DMS79 (cell line): ENCODE data around the gene HRCT1.
"Not testable (repeated sequence)": the region's sequence is repeated elsewhere in the genome, so short reads cannot be mapped to it uniquely, and the experiment has no call there.

Experiments
- DNase-seq: peaks from one replicate; lab custom pipeline; 2025; lab: John Stamatoyannopoulos, UW

The HRCT1 gene

DNA sequence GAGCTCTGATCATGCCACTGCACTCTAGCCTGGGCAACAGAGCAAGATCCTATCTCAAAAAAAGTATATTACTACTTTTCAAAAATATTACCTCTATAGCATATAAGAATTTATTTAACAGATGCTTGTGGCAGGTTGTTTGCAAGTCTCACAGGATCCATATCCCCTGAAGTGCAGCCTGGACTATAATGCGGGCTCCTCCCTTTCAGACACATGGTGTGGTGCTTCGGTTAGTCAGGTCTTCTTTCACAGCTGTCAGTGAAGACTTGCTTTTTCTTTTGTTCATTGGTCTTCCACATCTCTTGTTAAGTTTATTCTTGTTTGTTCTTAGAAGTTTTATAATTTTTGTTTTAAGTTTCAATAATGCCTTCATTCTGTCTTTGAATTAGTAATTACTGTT is 9.4 kb upstream of the HRCT1 start:
- no peak for DNase-seq

DNA sequence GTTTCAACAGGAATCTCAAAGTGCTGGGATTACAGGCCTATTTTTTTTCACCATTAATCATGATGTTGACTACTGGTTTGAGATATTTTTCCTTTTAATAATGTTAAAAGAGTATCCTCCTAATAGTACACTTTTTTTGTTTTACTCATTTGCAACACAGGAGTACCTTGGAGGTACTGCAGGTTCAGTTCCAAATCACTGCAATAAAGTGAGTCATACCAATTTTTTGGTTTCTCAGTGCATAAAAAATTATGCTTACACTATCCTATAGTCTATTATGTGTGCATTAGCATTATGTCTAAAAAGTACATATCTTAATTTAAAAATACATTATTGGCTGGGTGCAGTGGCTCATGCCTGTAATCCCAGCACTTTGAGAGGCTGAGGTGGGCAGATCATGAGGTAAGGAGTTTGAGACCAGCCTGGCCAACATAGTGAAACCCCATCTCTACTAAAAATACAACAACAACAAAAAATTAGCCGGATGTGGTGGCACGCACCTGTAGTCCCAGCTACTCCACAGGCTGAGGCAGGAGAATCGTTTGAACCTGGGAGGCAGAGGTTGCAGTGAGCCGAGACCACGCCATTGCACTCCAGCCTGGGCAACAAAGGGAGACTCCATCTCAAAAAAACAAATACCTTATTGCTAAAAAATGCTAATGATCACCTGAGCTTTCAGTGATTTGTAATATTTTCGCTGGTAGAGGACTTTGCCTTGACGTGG is 8.5 kb upstream of the HRCT1 start:
- DNase-seq: not testable (repeated sequence)

GRCh38 chr9:35898337-35898736 is 7.7 kb upstream of the HRCT1 start:
- no peak for DNase-seq

- no peak for DNase-seq
Measured at GRCh38 chr9:35899021-35899420, 7.0 kb upstream of the HRCT1 start.

- peak; percentile 35 for DNase-seq
Measured at GRCh38 chr9:35903049-35903448, 3.0 kb upstream of the HRCT1 start.

DNA sequence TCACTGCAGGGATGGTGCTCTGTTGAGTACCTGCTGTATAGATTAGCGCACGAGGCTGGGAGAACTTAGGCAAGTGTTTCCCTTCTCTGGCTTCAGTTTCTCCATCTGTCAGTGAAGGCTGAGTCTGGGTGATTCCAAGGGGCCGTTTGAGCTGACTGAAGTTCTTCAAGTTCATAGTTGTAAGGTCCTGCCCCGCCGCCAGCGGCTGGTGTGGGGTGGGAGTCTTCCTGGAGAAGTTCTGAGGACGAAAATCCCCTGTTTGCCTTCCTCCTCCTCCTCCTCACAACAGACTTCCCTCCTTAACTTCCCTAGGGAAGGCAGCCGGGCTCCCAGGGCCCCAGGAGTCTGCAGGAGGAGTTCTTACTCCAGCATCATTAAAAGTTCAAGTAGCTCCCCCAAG is 1.7 kb upstream of the HRCT1 start:
- DNase-seq: no peak

DNA sequence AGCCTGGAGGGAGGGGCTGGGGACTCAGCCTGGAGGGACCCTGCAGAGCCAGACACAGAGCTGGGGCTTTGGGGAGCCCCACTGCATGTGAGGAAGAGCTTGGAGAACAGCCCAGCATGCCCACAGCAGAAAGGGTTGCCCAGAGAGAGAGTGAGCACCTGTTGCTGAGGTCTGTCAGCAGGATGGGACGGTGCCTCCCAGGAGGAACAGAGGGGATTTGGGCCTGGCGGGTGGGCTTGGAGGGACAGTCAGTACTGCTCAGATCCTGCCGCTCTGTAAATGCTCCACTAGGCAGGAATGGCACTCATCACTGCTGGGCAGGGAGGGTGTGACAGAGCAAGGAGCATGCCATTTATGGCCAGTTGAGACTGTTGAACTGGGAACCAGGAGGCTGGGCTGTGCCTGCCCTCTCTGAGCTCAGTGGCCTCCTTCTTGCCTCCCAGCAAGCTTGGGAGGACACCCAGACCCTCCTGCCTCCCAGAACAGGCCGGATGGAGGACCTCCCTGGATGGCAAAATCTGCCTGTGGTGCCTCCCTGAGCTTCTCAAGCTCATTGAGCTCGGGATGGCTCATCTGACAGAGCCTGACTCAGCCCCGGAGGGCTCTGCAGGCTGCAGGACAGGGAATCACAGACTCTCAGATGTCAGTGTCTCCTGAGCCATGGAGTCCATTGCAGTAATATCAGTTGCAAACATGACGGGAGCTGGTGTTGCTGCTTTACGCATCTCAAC is 786 bp upstream of the HRCT1 start:
- no peak for DNase-seq

- DNase-seq: peak; percentile 83
Measured at GRCh38 chr9:35906923-35907699, 1.1 kb downstream of the HRCT1 start.

GRCh38 chr9:35907711-35908503 is 1.9 kb downstream of the HRCT1 start:
- peak; percentile 86 for DNase-seq

GRCh38 chr9:35908504-35909125 is 2.6 kb downstream of the HRCT1 start:
- no peak for DNase-seq

GRCh38 chr9:35909274-35909673 is 3.3 kb downstream of the HRCT1 start, which contains the start of gene SPAAR:
SPAAR (plus strand) TSS chr9:35909490; CDS start chr9:35910464, 974 bp downstream.
- no peak for DNase-seq

DNA sequence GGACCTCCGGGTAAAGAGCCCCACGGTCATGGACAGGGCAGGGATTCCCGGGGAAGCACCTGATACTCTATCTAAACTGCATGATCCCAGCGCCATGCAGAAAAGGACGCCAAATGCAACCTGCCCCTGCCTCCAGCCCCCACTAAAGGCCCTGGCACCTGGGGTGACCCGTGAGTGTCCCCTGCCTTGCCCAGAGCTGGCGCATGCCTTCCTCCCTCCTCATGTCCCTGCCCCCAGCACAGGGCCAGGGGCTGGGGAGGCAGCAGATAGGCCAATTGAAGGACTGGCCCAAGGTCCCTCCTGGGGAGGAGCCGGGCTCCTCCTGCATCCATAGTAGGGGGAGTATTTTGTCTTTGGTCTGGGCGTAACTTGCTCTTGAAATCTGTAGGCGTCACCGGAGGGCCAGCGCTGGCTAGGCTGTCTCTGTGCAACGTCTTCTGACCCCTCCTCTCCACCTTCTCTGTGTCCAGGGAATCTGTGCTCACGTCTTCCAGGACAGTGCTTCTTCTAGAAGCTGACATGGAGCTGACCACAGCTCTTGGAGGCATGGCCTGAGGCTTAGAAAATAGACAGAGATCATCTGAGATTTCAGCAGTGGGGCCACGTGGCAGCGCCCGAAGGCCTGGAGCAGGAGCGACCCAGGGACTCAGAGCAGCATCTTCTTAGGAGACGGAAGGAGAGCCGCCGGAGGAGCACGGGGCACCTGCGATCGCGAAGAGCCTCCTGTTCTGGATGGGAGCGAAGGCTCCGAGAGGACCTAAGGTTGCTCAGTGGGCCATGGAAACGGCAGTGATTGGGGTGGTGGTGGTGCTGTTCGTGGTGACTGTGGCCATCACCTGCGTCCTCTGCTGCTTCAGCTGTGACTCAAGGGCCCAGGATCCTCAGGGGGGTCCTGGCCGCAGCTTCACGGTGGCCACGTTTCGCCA is 3.9 kb downstream of the HRCT1 start:
- no peak for DNase-seq

DNA sequence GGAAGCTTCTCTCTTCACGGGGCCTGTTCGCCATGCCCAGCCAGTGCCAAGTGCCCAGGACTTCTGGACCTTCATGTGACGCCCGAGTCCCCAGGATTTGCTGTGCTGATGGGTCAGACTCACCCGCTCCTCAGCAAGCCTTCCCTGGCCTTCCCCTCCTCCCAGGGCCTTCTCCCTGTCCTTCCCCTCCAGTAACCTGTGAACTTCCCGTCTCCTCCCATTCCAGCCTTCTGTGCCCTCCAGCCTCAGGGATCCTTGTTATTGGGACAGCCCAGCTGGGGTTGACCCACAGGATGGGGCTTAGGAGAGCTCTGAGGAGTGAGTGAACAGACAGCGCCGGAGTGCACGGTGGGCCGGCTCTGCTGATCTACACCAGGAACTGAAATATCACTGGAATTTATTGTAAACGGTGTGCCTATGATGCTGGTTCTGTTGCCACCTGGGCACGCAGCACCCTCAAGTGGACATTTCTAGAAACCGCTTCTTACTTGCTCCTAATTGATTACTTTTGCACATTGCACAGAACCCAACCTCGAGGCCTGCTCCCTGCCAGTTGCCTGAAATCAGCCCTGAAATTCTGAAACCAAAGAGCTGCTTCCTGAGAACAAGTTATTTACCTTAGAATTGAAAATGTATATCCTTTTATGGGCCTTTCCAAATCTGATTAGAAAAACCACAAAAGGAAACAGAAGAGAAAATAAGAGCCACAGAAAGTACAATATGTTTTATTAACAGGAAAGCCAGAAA is 4.8 kb downstream of the HRCT1 start:
- peak; percentile 19 for DNase-seq

GRCh38 chr9:35911690-35912089 is 5.7 kb downstream of the HRCT1 start:
- DNase-seq: no peak

GRCh38 chr9:35912791-35913400 is 6.9 kb downstream of the HRCT1 start:
- no peak for DNase-seq

DNA sequence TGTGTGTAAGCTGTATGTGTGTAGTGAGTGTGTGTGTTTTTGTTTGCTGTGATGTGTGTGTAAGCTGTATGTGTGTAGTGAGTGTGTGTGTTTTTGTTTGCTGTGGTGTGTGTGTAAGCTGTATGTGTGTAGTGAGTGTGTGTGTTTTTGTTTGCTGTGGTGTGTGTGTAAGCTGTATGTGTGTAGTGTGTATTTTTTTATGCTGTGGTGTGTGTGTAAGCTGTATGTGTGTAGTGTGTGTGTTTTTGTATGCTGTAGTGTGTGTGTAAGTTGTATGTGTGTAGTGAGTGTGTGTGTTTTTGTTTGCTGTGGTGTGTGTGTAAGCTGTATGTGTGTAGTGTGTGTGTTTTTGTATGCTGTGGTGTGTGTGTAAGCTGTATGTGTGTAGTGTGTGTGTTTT is 7.4 kb downstream of the HRCT1 start:
- DNase-seq: not testable (repeated sequence)

- DNase-seq: no peak
Measured at GRCh38 chr9:35914301-35914807, 8.4 kb downstream of the HRCT1 start.

- DNase-seq: no peak
Measured at GRCh38 chr9:35915681-35916294, 9.8 kb downstream of the HRCT1 start.
